Measurements from ENCODE around the gene DAB1.

The DAB1 gene

DNA sequence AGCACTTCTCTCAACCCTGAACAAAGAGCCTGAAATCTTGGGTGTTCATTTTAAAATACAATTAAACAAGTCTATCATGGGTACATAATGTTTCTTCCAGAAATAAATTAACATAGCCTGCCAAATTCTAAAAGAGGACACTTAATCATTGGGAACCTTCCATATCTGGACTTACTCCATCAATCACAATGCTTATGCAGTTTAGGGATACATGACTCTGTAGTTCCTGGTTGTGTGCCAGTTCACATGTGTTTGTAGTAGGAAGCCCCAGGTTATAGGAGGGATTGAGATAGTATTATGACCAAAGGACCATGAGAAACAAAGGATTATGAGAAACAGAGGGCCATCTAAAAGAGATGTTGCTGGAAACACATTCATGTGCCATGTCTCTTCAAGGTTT lies 19.1 kb upstream of the DAB1 start:
- H3K9ac ChIP-seq (ENCODE audit: low read length), result no peak overlapping the region
- no peak overlapping the region for H3K27ac ChIP-seq (ENCODE audit: low read length)
- no peaks in the 10 kb centered on the region for H3K36me3 ChIP-seq (ENCODE audit: control insufficient read depth, low read depth, low read length)
- no peaks in the 10 kb centered on the region for H3K4me1 ChIP-seq (ENCODE audit: control insufficient read depth, low read depth, low read length)
- no peaks in the 10 kb centered on the region for H3K27me3 ChIP-seq (ENCODE audit: control insufficient read depth, insufficient read depth, low read length)
- no peak overlapping the region for H3K4me3 ChIP-seq (ENCODE audit: low read length)
- H3K9me3 ChIP-seq (ENCODE audit: control insufficient read depth, low read depth, low read length), result no peaks in the 10 kb centered on the region

- no peak overlapping the region for H3K4me3 ChIP-seq (ENCODE audit: low read length)
- no peak overlapping the region for H3K27ac ChIP-seq (ENCODE audit: low read length)
- no peak overlapping the region for H3K9ac ChIP-seq (ENCODE audit: low read length)
- H3K9me3 ChIP-seq (ENCODE audit: control insufficient read depth, low read depth, low read length), result no peaks in the 10 kb centered on the region
- no peaks in the 10 kb centered on the region for H3K27me3 ChIP-seq (ENCODE audit: control insufficient read depth, insufficient read depth, low read length)
- no peaks in the 10 kb centered on the region for H3K36me3 ChIP-seq (ENCODE audit: control insufficient read depth, low read depth, low read length)
- no peaks in the 10 kb centered on the region for H3K4me1 ChIP-seq (ENCODE audit: control insufficient read depth, low read depth, low read length)
Observed at GRCh38 chr1:57440096-57440495, 16.2 kb upstream of the DAB1 start.

DNA sequence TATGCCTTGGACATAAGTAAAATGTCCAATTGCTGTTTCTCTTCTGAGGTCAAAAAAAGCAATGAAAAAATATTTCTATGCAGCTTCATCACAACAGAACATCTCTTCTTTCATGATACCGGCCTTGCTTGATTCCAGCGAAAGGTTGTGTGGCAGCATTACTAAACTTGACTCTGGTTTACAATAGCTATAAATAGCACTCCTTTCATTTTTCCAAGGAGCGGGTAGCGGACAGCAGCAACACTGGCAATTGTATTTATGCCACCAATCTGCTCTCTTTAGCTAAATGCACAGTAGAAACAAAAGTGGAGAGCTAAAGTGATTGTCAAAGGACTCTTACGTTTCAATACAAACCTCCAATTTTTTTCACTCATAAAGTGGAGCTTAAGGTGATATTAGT lies 7.5 kb upstream of the DAB1 start:
- no peak overlapping the region for H3K27ac ChIP-seq (ENCODE audit: low read length)
- peaks cover 1% of the 10 kb centered on the region for H3K27me3 ChIP-seq (ENCODE audit: control insufficient read depth, insufficient read depth, low read length)
- no peaks in the 10 kb centered on the region for H3K9me3 ChIP-seq (ENCODE audit: control insufficient read depth, low read depth, low read length)
- no peaks in the 10 kb centered on the region for H3K4me1 ChIP-seq (ENCODE audit: control insufficient read depth, low read depth, low read length)
- no peaks in the 10 kb centered on the region for H3K36me3 ChIP-seq (ENCODE audit: control insufficient read depth, low read depth, low read length)
- no peak overlapping the region for H3K9ac ChIP-seq (ENCODE audit: low read length)
- no peak overlapping the region for H3K4me3 ChIP-seq (ENCODE audit: low read length)

DNA sequence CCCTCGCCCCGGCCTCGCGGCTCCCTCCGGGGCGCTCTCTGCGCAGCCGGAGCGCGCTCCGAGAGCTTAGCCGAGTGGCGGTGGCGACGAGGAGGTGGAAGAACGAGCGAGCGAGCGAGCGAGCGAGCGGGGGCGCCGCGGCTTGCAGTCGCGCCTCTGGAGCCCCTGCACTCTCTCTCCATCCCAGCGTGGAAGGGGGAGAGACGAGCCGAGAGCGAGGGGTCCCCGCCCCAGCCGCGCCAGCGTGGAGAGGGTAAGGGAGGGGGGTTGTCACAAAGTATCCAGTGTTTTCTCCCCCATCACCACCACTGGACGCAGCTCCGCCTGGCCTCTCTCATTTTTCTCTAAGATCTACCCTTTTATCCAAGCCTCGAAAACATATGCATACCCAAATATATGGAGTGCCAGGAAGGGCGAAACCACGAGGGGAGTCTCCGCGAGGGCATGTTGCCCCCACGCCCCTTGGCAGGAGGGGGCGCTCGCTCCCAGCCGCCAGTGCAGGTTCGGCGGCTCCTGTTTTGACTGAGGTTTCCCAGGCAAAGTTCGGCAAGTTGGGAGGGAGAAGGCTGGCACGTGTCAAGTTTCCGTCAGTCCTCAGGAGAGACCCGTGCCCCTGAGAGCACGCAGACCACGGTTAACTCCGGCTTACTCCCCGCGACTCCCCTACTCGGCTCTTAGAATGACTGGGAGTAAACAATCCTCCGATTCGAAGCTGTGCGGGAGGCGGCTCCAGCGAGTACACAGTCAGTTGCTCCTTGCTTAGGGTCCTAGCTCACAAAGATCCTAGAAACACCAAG lies 569 bp upstream of the DAB1 start:
- H3K9ac ChIP-seq (ENCODE audit: low read length), result peak overlapping the region; percentile 40
- H3K27ac ChIP-seq (ENCODE audit: low read length), result no peak overlapping the region
- no peaks in the 10 kb centered on the region for H3K36me3 ChIP-seq (ENCODE audit: control insufficient read depth, low read depth, low read length)
- H3K9me3 ChIP-seq (ENCODE audit: control insufficient read depth, low read depth, low read length), result no peaks in the 10 kb centered on the region
- peaks cover 54% of the 10 kb centered on the region for H3K27me3 ChIP-seq (ENCODE audit: control insufficient read depth, insufficient read depth, low read length)
- H3K4me3 ChIP-seq (ENCODE audit: low read length), result peak overlapping the region; percentile 69
- H3K4me1 ChIP-seq (ENCODE audit: control insufficient read depth, low read depth, low read length), result peaks cover 19% of the 10 kb centered on the region

GRCh38 chr1:57423135-57423655 lies 665 bp downstream of the DAB1 start:
- Histone ChIP-seq H3K4me3 (ENCODE audit: low read length) (peak overlapping the region; percentile 82), H3K36me3 (ENCODE audit: control insufficient read depth, low read depth, low read length) (no peaks in the 10 kb centered on the region), H3K9me3 (ENCODE audit: control insufficient read depth, low read depth, low read length) (no peaks in the 10 kb centered on the region), H3K9ac (ENCODE audit: low read length) (peak overlapping the region; percentile 43), H3K4me1 (ENCODE audit: control insufficient read depth, low read depth, low read length) (peaks cover 19% of the 10 kb centered on the region), H3K27me3 (ENCODE audit: control insufficient read depth, insufficient read depth, low read length) (peaks cover 57% of the 10 kb centered on the region), H3K27ac (ENCODE audit: low read length) (no peak overlapping the region)

DNA sequence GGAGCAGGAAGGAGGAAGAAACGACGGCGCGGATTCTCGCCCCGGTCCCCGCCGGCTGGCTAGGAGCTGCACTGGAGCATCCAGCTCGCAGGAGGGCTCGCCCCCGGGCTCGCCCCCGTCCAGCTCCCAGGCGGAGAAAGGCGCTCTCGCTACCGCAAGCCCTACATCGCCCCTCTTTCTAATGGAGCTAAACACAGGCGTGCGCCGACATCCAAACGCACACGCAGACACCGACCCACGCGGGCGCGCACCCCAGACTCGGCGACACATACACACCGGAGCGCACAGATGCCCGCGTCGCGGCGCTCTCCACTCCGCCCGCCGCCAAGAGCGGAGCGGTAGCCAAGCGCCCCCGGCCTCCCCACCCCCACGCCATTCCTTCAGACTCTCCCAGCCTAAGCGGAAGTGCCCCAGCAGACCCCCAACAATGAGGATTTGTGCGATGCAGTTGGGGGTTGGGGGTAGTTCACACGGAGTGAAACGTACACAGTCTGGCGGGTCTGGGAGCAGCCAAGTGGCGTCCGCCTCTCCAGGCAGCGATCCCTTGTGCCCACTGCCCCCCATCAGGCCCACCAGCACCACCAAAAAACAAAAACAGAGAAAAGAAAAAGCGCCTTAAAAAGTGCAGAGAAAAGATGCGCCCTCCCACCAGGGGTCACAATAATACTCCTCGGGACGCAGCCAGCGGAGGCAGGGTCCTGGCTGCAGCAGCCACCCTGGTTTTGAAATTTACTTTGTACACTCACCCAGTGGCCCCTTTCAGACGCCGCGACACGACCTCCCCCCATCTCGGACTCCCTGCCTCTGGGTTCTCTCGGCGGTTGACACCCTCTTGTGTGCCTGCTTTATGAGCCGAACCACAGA lies 1.4 kb downstream of the DAB1 start:
- H3K36me3 ChIP-seq (ENCODE audit: control insufficient read depth, low read depth, low read length), result no peaks in the 10 kb centered on the region
- H3K9ac ChIP-seq (ENCODE audit: low read length), result peak overlapping the region; percentile 43
- H3K4me3 ChIP-seq (ENCODE audit: low read length), result peak overlapping the region; percentile 82
- peaks cover 57% of the 10 kb centered on the region for H3K27me3 ChIP-seq (ENCODE audit: control insufficient read depth, insufficient read depth, low read length)
- peaks cover 19% of the 10 kb centered on the region for H3K4me1 ChIP-seq (ENCODE audit: control insufficient read depth, low read depth, low read length)
- H3K9me3 ChIP-seq (ENCODE audit: control insufficient read depth, low read depth, low read length), result no peaks in the 10 kb centered on the region
- no peak overlapping the region for H3K27ac ChIP-seq (ENCODE audit: low read length)

GRCh38 chr1:57421806-57422205 lies 2.1 kb downstream of the DAB1 start:
- peaks cover 19% of the 10 kb centered on the region for H3K4me1 ChIP-seq (ENCODE audit: control insufficient read depth, low read depth, low read length)
- peak overlapping the region; percentile 82 for H3K4me3 ChIP-seq (ENCODE audit: low read length)
- H3K36me3 ChIP-seq (ENCODE audit: control insufficient read depth, low read depth, low read length), result no peaks in the 10 kb centered on the region
- peak overlapping the region; percentile 43 for H3K9ac ChIP-seq (ENCODE audit: low read length)
- peaks cover 57% of the 10 kb centered on the region for H3K27me3 ChIP-seq (ENCODE audit: control insufficient read depth, insufficient read depth, low read length)
- H3K9me3 ChIP-seq (ENCODE audit: control insufficient read depth, low read depth, low read length), result no peaks in the 10 kb centered on the region
- no peak overlapping the region for H3K27ac ChIP-seq (ENCODE audit: low read length)

DNA sequence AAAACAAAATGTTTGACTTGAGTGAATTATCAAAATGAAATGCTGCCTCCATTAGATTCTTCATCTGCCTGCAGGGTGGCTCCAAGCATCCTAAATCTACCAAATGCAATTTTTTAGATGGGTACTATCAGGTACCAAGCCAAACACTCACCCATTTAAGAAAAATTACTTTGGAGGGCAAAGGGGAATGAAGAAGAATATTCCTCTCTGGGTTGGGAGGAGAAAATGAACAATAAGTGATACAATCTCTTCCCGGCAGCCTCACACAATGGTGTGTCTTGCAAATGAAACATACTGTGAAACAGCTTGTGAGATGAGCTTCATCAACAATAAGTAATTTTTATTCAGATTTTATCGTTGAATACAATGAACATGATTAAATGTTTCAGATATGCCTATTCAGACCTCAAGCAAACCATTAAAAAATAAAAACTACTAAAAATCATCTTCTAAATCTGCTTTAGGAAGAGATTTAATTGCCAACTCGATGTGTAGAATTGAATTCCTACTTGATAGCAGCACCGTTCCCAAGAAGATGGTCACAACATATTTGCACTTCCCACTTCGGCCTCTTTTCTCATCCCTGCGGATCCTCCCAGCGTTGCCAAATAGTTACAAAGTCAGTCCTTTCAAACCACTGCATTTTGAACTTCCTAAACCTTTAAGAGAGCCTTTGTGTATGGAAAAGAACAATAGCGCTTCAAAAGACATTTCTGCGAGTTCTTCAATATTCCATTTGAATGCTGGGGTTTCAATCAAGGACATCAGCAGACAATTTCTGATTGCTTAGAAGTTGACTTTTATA lies 2.7 kb downstream of the DAB1 start:
- Histone ChIP-seq H3K27me3 (ENCODE audit: control insufficient read depth, insufficient read depth, low read length) (peaks cover 54% of the 10 kb centered on the region), H3K9ac (ENCODE audit: low read length) (no peak overlapping the region), H3K36me3 (ENCODE audit: control insufficient read depth, low read depth, low read length) (no peaks in the 10 kb centered on the region), H3K4me1 (ENCODE audit: control insufficient read depth, low read depth, low read length) (peaks cover 19% of the 10 kb centered on the region), H3K4me3 (ENCODE audit: low read length) (peak overlapping the region; percentile 52), H3K27ac (ENCODE audit: low read length) (no peak overlapping the region), H3K9me3 (ENCODE audit: control insufficient read depth, low read depth, low read length) (no peaks in the 10 kb centered on the region)

GRCh38 chr1:57418971-57419370 lies 4.9 kb downstream of the DAB1 start:
- Histone ChIP-seq H3K27ac (ENCODE audit: low read length) (no peak overlapping the region), H3K4me3 (ENCODE audit: low read length) (no peak overlapping the region), H3K9ac (ENCODE audit: low read length) (no peak overlapping the region), H3K4me1 (ENCODE audit: control insufficient read depth, low read depth, low read length) (peaks cover 13% of the 10 kb centered on the region), H3K9me3 (ENCODE audit: control insufficient read depth, low read depth, low read length) (no peaks in the 10 kb centered on the region), H3K27me3 (ENCODE audit: control insufficient read depth, insufficient read depth, low read length) (peaks cover 34% of the 10 kb centered on the region), H3K36me3 (ENCODE audit: control insufficient read depth, low read depth, low read length) (no peaks in the 10 kb centered on the region)

- Histone ChIP-seq H3K4me1 (ENCODE audit: control insufficient read depth, low read depth, low read length) (peaks cover 16% of the 10 kb centered on the region), H3K27me3 (ENCODE audit: control insufficient read depth, insufficient read depth, low read length) (no peaks in the 10 kb centered on the region), H3K36me3 (ENCODE audit: control insufficient read depth, low read depth, low read length) (no peaks in the 10 kb centered on the region), H3K4me3 (ENCODE audit: low read length) (no peak overlapping the region), H3K27ac (ENCODE audit: low read length) (no peak overlapping the region), H3K9me3 (ENCODE audit: control insufficient read depth, low read depth, low read length) (no peaks in the 10 kb centered on the region), H3K9ac (ENCODE audit: low read length) (no peak overlapping the region)
Observed at GRCh38 chr1:57411262-57411661, 12.6 kb downstream of the DAB1 start.

GRCh38 chr1:57410508-57410907 lies 13.4 kb downstream of the DAB1 start:
- no peak overlapping the region for H3K9ac ChIP-seq (ENCODE audit: low read length)
- H3K27me3 ChIP-seq (ENCODE audit: control insufficient read depth, insufficient read depth, low read length), result no peaks in the 10 kb centered on the region
- H3K4me3 ChIP-seq (ENCODE audit: low read length), result no peak overlapping the region
- no peaks in the 10 kb centered on the region for H3K36me3 ChIP-seq (ENCODE audit: control insufficient read depth, low read depth, low read length)
- H3K9me3 ChIP-seq (ENCODE audit: control insufficient read depth, low read depth, low read length), result no peaks in the 10 kb centered on the region
- peaks cover 16% of the 10 kb centered on the region for H3K4me1 ChIP-seq (ENCODE audit: control insufficient read depth, low read depth, low read length)
- no peak overlapping the region for H3K27ac ChIP-seq (ENCODE audit: low read length)
